Urinary bladder (tissue), 4 donors: ENCODE results near the gene SHC2. TPM values are rescaled to one million over a fixed set of nuclear protein-coding genes. Genes with fewer than 3 reads are reported as not detected.
"Not testable (repeated sequence)": the region's sequence is repeated elsewhere in the genome, so short reads cannot be mapped to it uniquely, and the experiment has no call there.

ENCODE experiments used
- DNase-seq: peaks from one replicate; pipeline ENCODE4 v3.0.0-alpha.2; 2015; ENCODE audit errors: extremely low spot score
- H3K27ac ChIP-seq: one replicate; pipeline ENCODE4 v1.5.1; 2013; ENCODE audit warnings: low read depth, mild to moderate bottlenecking, moderate library complexity
- H3K36me3 ChIP-seq: one replicate; pipeline ENCODE4 v1.6.1; 2013; ENCODE audit warnings: mild to moderate bottlenecking, moderate library complexity; ENCODE audit not compliant: insufficient read depth
- H3K4me1 ChIP-seq: one replicate; pipeline ENCODE4 v1.6.1; 2013; ENCODE audit warnings: mild to moderate bottlenecking, moderate library complexity; ENCODE audit not compliant: insufficient read depth
- H3K4me3 ChIP-seq: one replicate; pipeline ENCODE4 v1.5.1; 2013; ENCODE audit warnings: low read depth, low read length
- WGBS: extraction: QIAGEN DNeasy Blood & Tissue Kit; methylation state at CpG from one replicate; pipeline ENCODE4 v1.1.7; 2013; 5-methylcytosine and 5-hydroxymethylcytosine counted together
- polyA plus RNA-seq: library from polyadenylated mRNA; stranded (reverse); fragments of 200-250 nt; gene quantifications from one replicate; pipeline ENCODE4 v1.2.3, GENCODE V29; 2013
- total RNA-seq: library from RNA; depleted of rRNA; stranded (reverse); fragments of >200 nt; gene quantifications from one replicate; pipeline ENCODE4 v1.2.3, GENCODE V29; 2014
- donor health status: healthy with polysubstance abuse.
- donor health status: healthy.

The SHC2 gene
- total and polyA plus RNA-seq, 2 donors: 10.8 to 24.2 TPM

DNA sequence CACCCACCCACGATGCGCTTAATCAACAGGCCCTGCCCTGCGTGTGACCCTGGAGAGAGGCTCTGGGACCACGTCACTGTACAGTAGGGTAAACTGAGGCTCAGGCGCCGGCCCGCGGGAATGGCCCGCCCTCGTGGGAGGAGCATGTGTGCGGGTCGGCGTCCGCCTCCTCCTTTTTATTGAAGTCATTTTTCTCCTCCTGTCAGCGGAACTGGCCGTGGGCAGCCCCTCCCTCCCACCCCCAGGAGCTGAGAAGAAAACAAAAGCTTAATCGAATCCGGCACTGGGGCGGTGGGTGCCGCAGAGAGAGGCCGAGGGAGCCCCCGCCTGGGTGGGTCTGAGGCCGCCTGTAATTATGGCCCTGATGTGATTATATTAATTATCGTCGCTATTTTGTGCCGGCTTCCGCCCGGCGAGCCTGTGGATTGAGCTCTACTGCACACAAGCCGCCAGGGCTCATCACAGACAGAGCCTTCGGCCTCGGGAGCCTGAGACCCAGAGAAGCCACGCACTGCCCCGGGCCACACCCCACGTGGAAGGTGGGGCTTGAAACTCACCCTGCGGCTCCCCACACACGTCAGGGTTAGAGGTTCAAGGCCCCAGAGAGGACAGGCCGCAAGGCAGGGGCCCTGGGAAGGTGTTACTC, 58.8 kb downstream of the SHC2 start:
- WGBS: 22% methylated on average over 38 of the region's 38 CpGs
- H3K27ac ChIP-seq: no peak overlapping the region
- DNase-seq: no peak
- H3K4me3 ChIP-seq: no peak overlapping the region
- H3K4me1 ChIP-seq: no peaks in the 10 kb centered on the region
- no peaks in the 10 kb centered on the region for H3K36me3 ChIP-seq

GRCh38 chr19:400976-401865, 59.6 kb downstream of the SHC2 start:
- DNase-seq: no peak
- H3K4me3 ChIP-seq: no peak overlapping the region
- 86% methylated on average over 43 of the region's 43 CpGs for WGBS

DNA sequence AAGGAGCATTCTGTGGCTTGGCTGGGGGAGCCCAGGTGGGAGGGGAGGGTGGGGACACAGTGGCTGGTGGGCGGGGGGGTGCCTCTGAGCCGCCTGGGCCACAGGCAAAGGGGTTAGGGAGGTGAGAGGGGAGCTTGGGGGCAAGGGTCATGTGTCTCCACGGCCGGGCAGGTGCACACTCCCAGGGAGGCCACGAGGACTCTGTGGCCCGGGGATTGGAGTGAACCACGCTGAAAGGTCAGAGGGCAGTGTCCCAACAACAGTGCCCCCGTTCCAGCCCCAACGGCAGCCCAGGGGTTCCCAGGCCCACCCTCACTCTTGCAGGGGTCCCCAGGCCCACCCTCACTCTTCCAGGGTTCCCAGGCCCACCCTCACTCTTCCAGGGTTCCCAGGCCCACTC, 61.5 kb downstream of the SHC2 start:
- no peak overlapping the region for H3K27ac ChIP-seq
- H3K4me3 ChIP-seq: no peak overlapping the region
- no peaks in the 10 kb centered on the region for H3K36me3 ChIP-seq
- 95% methylated on average over 9 of the region's 9 CpGs for WGBS
- no peaks in the 10 kb centered on the region for H3K4me1 ChIP-seq
- no peak for DNase-seq

More at GRCh38 chr19:400976-401865, 59.6 kb downstream of the SHC2 start:
- H3K4me1 ChIP-seq: no peaks in the 10 kb centered on the region
- H3K27ac ChIP-seq: no peak overlapping the region
- H3K36me3 ChIP-seq: no peaks in the 10 kb centered on the region

GRCh38 chr19:398719-399118, 62.1 kb downstream of the SHC2 start:
- DNase-seq: no peak
- Histone ChIP-seq H3K4me3 (no peak overlapping the region), H3K27ac (no peak overlapping the region), H3K36me3 (no peaks in the 10 kb centered on the region), H3K4me1 (no peaks in the 10 kb centered on the region)
- 86% methylated on average over 17 of the region's 17 CpGs for WGBS

- no peak for DNase-seq
- Histone ChIP-seq H3K36me3 (no peaks in the 10 kb centered on the region), H3K27ac (no peak overlapping the region), H3K4me1 (no peaks in the 10 kb centered on the region), H3K4me3 (no peak overlapping the region)
- 92% methylated on average over 31 of the region's 31 CpGs for WGBS
These were observed 62.7 kb downstream of the SHC2 start for GRCh38 chr19:397941-398706.

- WGBS: 47% methylated on average over 18 of the region's 18 CpGs
- no peak overlapping the region for H3K4me3 ChIP-seq
- H3K4me1 ChIP-seq: no peaks in the 10 kb centered on the region
- no peaks in the 10 kb centered on the region for H3K36me3 ChIP-seq
- no peak for DNase-seq
- H3K27ac ChIP-seq: no peak overlapping the region
These were observed 63.5 kb downstream of the SHC2 start for GRCh38 chr19:397321-397720.

DNA sequence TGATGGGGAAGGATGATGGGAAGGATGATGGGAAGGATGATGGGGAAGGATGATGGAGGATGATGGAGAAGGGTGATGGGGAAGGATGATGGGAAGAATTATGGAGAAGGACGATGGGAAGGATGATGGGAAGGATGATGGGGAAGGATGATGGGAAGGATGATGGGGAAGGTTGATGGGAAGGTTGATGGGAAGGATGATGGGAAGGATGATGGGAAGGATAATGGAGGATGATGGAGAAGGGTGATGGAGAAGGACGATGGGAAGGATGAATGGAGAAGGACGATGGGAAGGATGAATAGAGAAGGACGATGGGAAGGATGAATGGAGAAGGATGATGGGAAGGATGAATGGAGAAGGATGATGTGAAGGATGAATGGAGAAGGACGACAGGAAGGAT, 65.4 kb downstream of the SHC2 start:
- Histone ChIP-seq H3K27ac (no peak overlapping the region), H3K36me3 (no peaks in the 10 kb centered on the region), H3K4me3 (no peak overlapping the region), H3K4me1 (no peaks in the 10 kb centered on the region)
- WGBS: 81% methylated on average over 5 of the region's 5 CpGs
- no peak for DNase-seq

DNA sequence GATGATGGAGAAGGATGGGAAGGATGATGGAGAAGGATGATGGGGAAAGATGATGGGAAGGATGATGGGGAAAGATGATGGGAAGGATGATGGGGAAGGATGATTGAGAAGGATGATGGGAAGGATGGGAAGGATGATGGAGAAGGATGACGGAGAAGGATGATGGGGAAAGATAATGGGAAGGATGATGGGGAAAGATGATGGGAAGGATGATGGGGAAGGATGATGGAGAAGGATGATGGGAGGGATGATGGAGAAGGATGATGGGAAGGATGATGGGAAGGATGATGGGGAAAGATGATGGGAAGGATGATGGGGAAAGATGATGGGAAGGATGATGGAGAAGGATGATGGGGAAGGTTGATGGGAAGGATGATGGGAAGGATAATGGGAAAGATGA, 66.0 kb downstream of the SHC2 start:
- H3K4me3 ChIP-seq, H3K4me1 ChIP-seq, H3K27ac ChIP-seq, DNase-seq, H3K36me3 ChIP-seq: not testable (repeated sequence)
- 96% methylated on average over 1 of the region's 1 CpG for WGBS

DNA sequence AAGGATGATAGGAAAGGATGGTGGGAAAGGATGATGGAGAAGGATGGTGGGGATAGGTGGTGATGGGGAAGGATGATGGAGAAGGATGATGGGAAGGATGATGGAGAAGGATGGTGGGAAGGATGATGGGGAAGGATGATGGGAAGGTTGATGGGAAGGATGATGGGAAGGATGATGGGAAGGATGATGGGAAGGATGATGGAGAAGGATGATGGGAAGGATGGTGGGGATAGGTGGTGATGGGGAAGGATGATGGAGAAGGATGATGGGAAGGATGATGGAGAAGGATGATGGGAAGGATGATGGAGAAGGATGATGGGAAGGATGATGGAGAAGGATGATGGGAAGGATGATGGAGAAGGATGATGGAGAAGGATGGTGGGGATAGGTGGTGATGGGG, 67.3 kb downstream of the SHC2 start:
- not testable (repeated sequence) for H3K4me1 ChIP-seq, DNase-seq, H3K4me3 ChIP-seq, H3K36me3 ChIP-seq, H3K27ac ChIP-seq

DNA sequence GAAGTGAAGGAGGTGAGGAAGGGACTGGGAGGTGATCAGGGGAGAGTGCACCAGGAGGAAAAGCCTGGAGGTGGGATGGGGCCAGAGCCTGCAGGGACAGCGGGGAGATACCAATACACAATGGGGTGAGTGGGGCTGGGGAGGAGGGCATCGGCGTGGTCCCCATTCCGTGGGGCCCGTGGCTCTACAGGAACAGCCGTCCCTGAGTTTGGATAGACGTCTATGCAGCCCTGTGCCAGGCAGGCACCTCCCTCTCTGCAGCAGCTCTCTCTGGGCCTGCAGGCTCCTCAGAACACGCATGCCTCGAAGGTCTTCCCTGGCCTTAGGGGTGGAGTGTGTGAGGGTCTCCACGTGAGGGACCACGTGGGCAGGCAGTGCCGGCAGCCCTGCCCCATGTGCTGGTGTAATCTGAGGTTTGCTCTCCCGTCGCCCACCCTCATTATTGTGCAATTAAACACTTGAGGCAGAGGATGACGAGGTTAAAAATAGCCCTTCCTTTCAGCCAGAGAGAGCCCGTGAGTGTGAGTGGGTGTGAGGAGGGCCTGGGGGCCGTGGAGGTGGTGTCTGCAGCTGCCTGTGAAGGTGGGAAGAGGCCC, 68.4 kb downstream of the SHC2 start:
- Histone ChIP-seq H3K4me1 (no peaks in the 10 kb centered on the region), H3K27ac (no peak overlapping the region), H3K36me3 (no peaks in the 10 kb centered on the region), H3K4me3 (no peak overlapping the region)
- WGBS: 54% methylated on average over 17 of the region's 17 CpGs
- DNase-seq: no peak

DNA sequence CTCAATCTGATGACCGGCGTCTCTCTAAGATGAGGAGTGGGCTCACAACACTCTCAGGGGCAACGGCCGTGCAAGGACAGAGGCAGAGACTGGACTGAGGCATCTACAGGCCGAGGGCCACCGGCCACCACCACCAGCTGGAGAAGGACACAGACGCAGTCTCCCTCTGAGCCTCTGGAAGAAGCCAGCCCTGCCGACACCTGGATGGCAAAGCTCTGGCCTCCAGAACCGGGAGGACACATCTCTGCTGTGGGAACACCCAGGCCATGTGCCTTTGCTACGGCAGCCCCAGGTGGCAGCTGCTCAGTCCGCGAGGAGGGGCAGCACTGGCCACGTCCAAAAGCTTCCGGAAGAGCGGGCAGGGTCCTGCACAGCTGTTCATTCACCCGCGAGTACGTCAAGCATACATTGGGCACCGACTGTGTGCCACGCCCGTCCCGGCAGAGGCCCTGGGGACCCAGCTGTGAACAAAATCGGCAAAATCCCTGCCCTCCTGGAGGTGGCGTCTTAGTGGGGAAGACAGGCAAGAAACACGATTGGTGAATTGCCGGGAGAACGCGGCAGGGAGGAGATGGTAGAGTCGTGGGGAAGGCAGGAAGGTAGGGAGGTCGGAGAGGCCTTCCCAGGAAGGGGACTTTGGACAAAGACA, 69.0 kb downstream of the SHC2 start:
- Histone ChIP-seq H3K27ac (no peak overlapping the region), H3K4me1 (no peaks in the 10 kb centered on the region), H3K36me3 (no peaks in the 10 kb centered on the region), H3K4me3 (no peak overlapping the region)
- DNase-seq: no peak
- WGBS: 89% methylated on average over 30 of the region's 30 CpGs

- H3K36me3 ChIP-seq: no peaks in the 10 kb centered on the region
- H3K4me1 ChIP-seq: no peaks in the 10 kb centered on the region
- 80% methylated on average over 2 of the region's 2 CpGs for WGBS
- no peak overlapping the region for H3K4me3 ChIP-seq
- no peak overlapping the region for H3K27ac ChIP-seq
- no peak for DNase-seq
These were observed 69.7 kb downstream of the SHC2 start for GRCh38 chr19:391207-391557.
